Calu3 (cell line): ENCODE data around the gene FBP2. TPM values are rescaled to one million over a fixed set of nuclear protein-coding genes. Genes with fewer than 3 reads are reported as not detected.

Experiments used
- BruUV-seq: library from RNA; stranded (reverse); fragments of 400-500 nt; replicated peaks from 2 replicates; lab custom pipeline; 2021; lab: Mats Ljungman, UMichigan
- CTCF ChIA-PET: fragments of 300-600 bp; sonication (Branson Sonifier 250); formaldehyde crosslinking; loops from one replicate; lab custom pipeline; 2022; ENCODE audit warnings: antibody characterized with exemption; lab: Charles Lee
- DNase-seq: peaks from one replicate; pipeline ENCODE4 v3.0.0; 2022
- H3K27ac Mint-ChIP-seq: one replicate; pipeline ENCODE4 v1.8.0; 2022; ENCODE audit warnings: mixed read lengths; ENCODE audit not compliant: unreplicated experiment
- H3K27me3 Mint-ChIP-seq: one replicate; pipeline ENCODE4 v1.8.0; 2022; ENCODE audit warnings: mixed read lengths; ENCODE audit not compliant: unreplicated experiment
- H3K36me3 Mint-ChIP-seq: one replicate; pipeline ENCODE4 v1.8.0; 2022; ENCODE audit warnings: mild to moderate bottlenecking, moderate library complexity, mixed read lengths; ENCODE audit not compliant: insufficient read depth, unreplicated experiment
- H3K4me1 Mint-ChIP-seq: one replicate; pipeline ENCODE4 v1.8.0; 2022; ENCODE audit warnings: mild to moderate bottlenecking, low read depth, mixed read lengths; ENCODE audit not compliant: unreplicated experiment
- H3K4me3 Mint-ChIP-seq: one replicate; pipeline ENCODE4 v1.8.0; 2022; ENCODE audit warnings: mild to moderate bottlenecking, low read depth, moderate library complexity, mixed read lengths; ENCODE audit not compliant: unreplicated experiment
- H3K9me3 Mint-ChIP-seq: one replicate; pipeline ENCODE4 v1.8.0; 2022; ENCODE audit warnings: low read depth, mixed read lengths; ENCODE audit not compliant: unreplicated experiment
- CTCF ChIP-seq: fragments of 200-600 bp; IDR thresholded peaks from one replicate; pipeline ENCODE4 v1.8.0; 2022; ENCODE audit warnings: antibody characterized with exemption; ENCODE audit not compliant: unreplicated experiment
- intact Hi-C: fragments of 100-400 bp; cut with micrococcal nuclease; formaldehyde crosslinking; loops from one replicate; pipeline ENCODE4 v1.10.0; 2022; ENCODE audit not compliant: unreplicated experiment
- total RNA-seq: library from RNA; stranded (reverse); gene quantifications from 2 replicates; pipeline ENCODE4 v1.2.3, GENCODE V29; 2022

The FBP2 gene
- total RNA-seq, 1 experiment from 2014 or later = not detected

- DNase-seq = no peak
- no peak overlapping the region for H3K27ac Mint-ChIP-seq
- H3K4me3 Mint-ChIP-seq = no peak overlapping the region
- no peaks in the 10 kb centered on the region for H3K4me1 Mint-ChIP-seq
- CTCF ChIA-PET = no interaction called here
- BruUV-seq = no TSS peak
- intact Hi-C loops = no loop called here
- H3K27me3 Mint-ChIP-seq = no peaks in the 10 kb centered on the region
- no peak for TF ChIP-seq CTCF
- no peaks in the 10 kb centered on the region for H3K36me3 Mint-ChIP-seq
- H3K9me3 Mint-ChIP-seq = no peaks in the 10 kb centered on the region
Observed at GRCh38 chr9:94563548-94563947, 30.1 kb downstream of the FBP2 start.

- CTCF ChIA-PET = no interaction called here
- H3K36me3 Mint-ChIP-seq = no peaks in the 10 kb centered on the region
- no peak for DNase-seq
- TF ChIP-seq CTCF = no peak
- H3K4me1 Mint-ChIP-seq = no peaks in the 10 kb centered on the region
- intact Hi-C loops = no loop called here
- H3K27me3 Mint-ChIP-seq = peaks cover 8% of the 10 kb centered on the region
- no peak overlapping the region for H3K27ac Mint-ChIP-seq
- no peak overlapping the region for H3K4me3 Mint-ChIP-seq
- H3K9me3 Mint-ChIP-seq = no peaks in the 10 kb centered on the region
- BruUV-seq = no TSS peak
Observed at GRCh38 chr9:94560237-94560636, 33.4 kb downstream of the FBP2 start.

- CTCF ChIA-PET = no interaction called here
- no TSS peak for BruUV-seq
- Mint-ChIP-seq H3K27ac (peak overlapping the region; percentile 52), H3K9me3 (no peaks in the 10 kb centered on the region), H3K36me3 (no peaks in the 10 kb centered on the region), H3K27me3 (peaks cover 8% of the 10 kb centered on the region), H3K4me1 (peaks cover 11% of the 10 kb centered on the region), H3K4me3 (no peak overlapping the region)
- intact Hi-C loops = no loop called here
- TF ChIP-seq CTCF = no peak
- DNase-seq = no peak
Observed at GRCh38 chr9:94557376-94557775, 36.2 kb downstream of the FBP2 start.

GRCh38 chr9:94554439-94555331, 38.9 kb downstream of the FBP2 start, which contains the start of gene PCAT7:
Gene PCAT7 (plus strand): TSS chr9:94555083.
- no TSS peak for BruUV-seq
- CTCF ChIA-PET = interaction anchor here (0.6 to 1.0 kb wide), 8 partner anchors 49 to 613 kb away, joined by 3 to 8 read pairs (median 4); no protein-coding TSS in a partner anchor

More at GRCh38 chr9:94554439-94555331, 38.9 kb downstream of the FBP2 start, which contains the start of gene PCAT7:
- Mint-ChIP-seq H3K27ac (no peak within 1 kb of the TSS), H3K36me3 (no peaks in the 10 kb centered on the region), H3K4me3 (no peak within 1 kb of the TSS), H3K27me3 (peaks cover 8% of the 10 kb centered on the region), H3K4me1 (peaks cover 11% of the 10 kb centered on the region), H3K9me3 (no peaks in the 10 kb centered on the region)
- TF ChIP-seq CTCF = peak; percentile 41
- intact Hi-C loops = loop anchor here (1.0 kb wide), 2 partner anchors 49 to 69 kb away; no protein-coding TSS in a partner anchor
- peak; percentile 74 for DNase-seq
